ENCODE measurements around the gene PAX7.
"Not testable (repeated sequence)": the region's sequence is repeated elsewhere in the genome, so short reads cannot be mapped to it uniquely, and the experiment has no call there.

Gene PAX7

GRCh38 chr1:18734461-18735223 is 104.0 kb downstream of the PAX7 start:
- no peak for DNase-seq

GRCh38 chr1:18735224-18735997 is 104.8 kb downstream of the PAX7 start:
- DNase-seq, result no peak

GRCh38 chr1:18736958-18737357 is 106.3 kb downstream of the PAX7 start:
- DNase-seq, result no peak

- no peak for DNase-seq
Measured at GRCh38 chr1:18738126-18738525, 107.5 kb downstream of the PAX7 start.

GRCh38 chr1:18738617-18739016 is 108.0 kb downstream of the PAX7 start:
- DNase-seq, result no peak

GRCh38 chr1:18739408-18739807 is 108.8 kb downstream of the PAX7 start:
- DNase-seq, result no peak

- no peak for DNase-seq
Measured at GRCh38 chr1:18739897-18740296, 109.3 kb downstream of the PAX7 start.

GRCh38 chr1:18740617-18741016 is 110.0 kb downstream of the PAX7 start:
- DNase-seq, result no peak

- no peak for DNase-seq
Measured at GRCh38 chr1:18743233-18743632, 112.6 kb downstream of the PAX7 start.

GRCh38 chr1:18744381-18744780 is 113.7 kb downstream of the PAX7 start:
- DNase-seq, result not testable (repeated sequence)

GRCh38 chr1:18746981-18747380 is 116.3 kb downstream of the PAX7 start:
- DNase-seq, result no peak

- no peak for DNase-seq
Measured at GRCh38 chr1:18747671-18748070, 117.0 kb downstream of the PAX7 start.

- DNase-seq, result no peak
Measured at GRCh38 chr1:18748435-18748834, 117.8 kb downstream of the PAX7 start.

- DNase-seq, result no peak
Measured at GRCh38 chr1:18749569-18749968, 118.9 kb downstream of the PAX7 start.

GRCh38 chr1:18750600-18750999 is 120.0 kb downstream of the PAX7 start:
- DNase-seq, result no peak

- no peak for DNase-seq
Measured at GRCh38 chr1:18751425-18751824, 120.8 kb downstream of the PAX7 start.

GRCh38 chr1:18752409-18752808 is 121.8 kb downstream of the PAX7 start:
- DNase-seq, result no peak

- no peak for DNase-seq
Measured at GRCh38 chr1:18760156-18760555, 129.5 kb downstream of the PAX7 start.

- DNase-seq, result no peak
Measured at GRCh38 chr1:18761948-18762840, 131.5 kb downstream of the PAX7 start.

- DNase-seq, result no peak
Measured at GRCh38 chr1:18764362-18764761, 133.7 kb downstream of the PAX7 start.

- no peak for DNase-seq
Measured at GRCh38 chr1:18765725-18766124, 135.1 kb downstream of the PAX7 start.

GRCh38 chr1:18766328-18766727 is 135.7 kb downstream of the PAX7 start:
- no peak for DNase-seq

- DNase-seq, result not testable (repeated sequence)
Measured at GRCh38 chr1:18767576-18767975, 136.9 kb downstream of the PAX7 start.
